A549 (cell line): ENCODE data around the gene RHOB. TPM values are rescaled to one million over a fixed set of nuclear protein-coding genes. Genes with fewer than 3 reads are reported as not detected.

ENCODE experiments used
- ATAC-seq, 2 experiments: fragments of 200-7000 bp in 1 of 2; fragments of >200 bp in 1 of 2; cut with Nextera tagmentation in 1 of 2; cut with Tn5 transposase in 1 of 2; 3 replicates each; pipeline versions ENCODE4 v1.8.0 to v1.9.1; 2018 to 2020; ENCODE audit warnings: mild to moderate bottlenecking in 1 of 2, moderate library complexity in 1 of 2
- CTCF ChIA-PET: fragments of 300-600 bp; sonication (Branson Sonifier 250); formaldehyde crosslinking; extraction: SDS; loops from one replicate; lab custom pipeline; 2021; ENCODE audit warnings: antibody characterized with exemption, inconsistent platforms; lab: Yijun Ruan, JAX
- POLR2A ChIA-PET: fragments of 350-600 bp; formaldehyde crosslinking; extraction: SDS; loops from one replicate; lab custom pipeline; 2021; ENCODE audit warnings: antibody characterized with exemption, inconsistent platforms; lab: Yijun Ruan, JAX
- DNase-seq, 2 experiments: peaks; one replicate each; pipeline versions ENCODE4 v3.0.0 to v3.0.0-alpha.2; 2011 to 2016; ENCODE audit warnings: low read depth in 1 of 2, low spot score in 1 of 2
- FAIRE-seq: peaks from 2 replicates; lab custom pipeline; 2011; peaks lifted over from hg19 to GRCh38; lab: Jason Lieb, UNC
- H3K27ac ChIP-seq, 2 experiments: fragments of >200 bp; sonication (Bioruptor Twin); formaldehyde crosslinking; 3 replicates each; pipeline ENCODE4 v1.5.1; 2016 to 2017
- H3K4me1 ChIP-seq: fragments of >200 bp; sonication (Bioruptor Twin); formaldehyde crosslinking; 3 replicates; pipeline ENCODE4 v1.6.1; 2016
- H3K4me2 ChIP-seq: fragments of >200 bp; sonication (Bioruptor Twin); formaldehyde crosslinking; 3 replicates; pipeline ENCODE4 v1.6.1; 2016
- H3K4me3 ChIP-seq: fragments of >200 bp; sonication (Bioruptor Twin); formaldehyde crosslinking; 3 replicates; pipeline ENCODE4 v1.5.1; 2016
- H3K9me3 ChIP-seq: fragments of >200 bp; sonication (Bioruptor Twin); formaldehyde crosslinking; 3 replicates; pipeline ENCODE4 v1.6.1; 2016
- ATOH8 ChIP-seq: fragments of 250-450 bp; sonication (Bioruptor Pico); IDR thresholded peaks from 2 replicates; pipeline ENCODE4 v1.5.0; 2020; ENCODE audit warnings: low read depth, mild to moderate bottlenecking, moderate library complexity
- BHLHE40 ChIP-seq: IDR thresholded peaks from 2 replicates; pipeline ENCODE4 v1.6.1; 2012; ENCODE audit warnings: low read depth, low read length, inconsistent platforms
- CHD2 ChIP-seq: fragments of 150-350 bp; IDR thresholded peaks from 2 replicates; pipeline ENCODE4 v1.6.1; 2014; ENCODE audit warnings: low read length; ENCODE audit not compliant: partially characterized antibody
- ESRRA ChIP-seq: fragments of 150-350 bp; IDR thresholded peaks from 2 replicates; pipeline ENCODE4 v1.6.1; 2014; ENCODE audit warnings: mild to moderate bottlenecking, low read length, borderline replicate concordance
- FOSL2 ChIP-seq, 2 experiments: fragments of 450-650 bp in 1 of 2; fragments of >200 bp in 1 of 2; sonication (Bioruptor Twin) in 1 of 2; formaldehyde crosslinking; IDR thresholded peaks; 2 replicates each; pipeline versions ENCODE4 v1.5.0 to v1.6.1; 2016 to 2020; ENCODE audit warnings: mild to moderate bottlenecking in 1 of 2, moderate library complexity in 1 of 2
- FOXS1 ChIP-seq: fragments of 250-450 bp; sonication (Bioruptor Pico); IDR thresholded peaks from 2 replicates; pipeline ENCODE4 v1.5.0; 2020; ENCODE audit warnings: mild to moderate bottlenecking, moderate library complexity
- HDAC2 ChIP-seq: fragments of 200-600 bp; sonication (generic); IDR thresholded peaks from 2 replicates; pipeline ENCODE4 v1.6.1; 2016
- HES2 ChIP-seq: fragments of >200 bp; sonication (Bioruptor Twin); formaldehyde crosslinking; IDR thresholded peaks from 2 replicates; pipeline ENCODE4 v1.6.1; 2016
- HOXA7 ChIP-seq: fragments of 250-450 bp; sonication (Bioruptor Pico); IDR thresholded peaks from 2 replicates; pipeline ENCODE4 v1.5.0; 2020; ENCODE audit warnings: mild to moderate bottlenecking, moderate library complexity
- HOXB13 ChIP-seq: fragments of 250-450 bp; sonication (Bioruptor Pico); IDR thresholded peaks from 2 replicates; pipeline ENCODE4 v1.5.0; 2020; ENCODE audit warnings: low read depth, mild to moderate bottlenecking, moderate library complexity
- JUNB ChIP-seq: fragments of >200 bp; sonication (Bioruptor Twin); formaldehyde crosslinking; IDR thresholded peaks from 2 replicates; pipeline ENCODE4 v1.6.1; 2016
- KDM1A ChIP-seq: fragments of 200-600 bp; sonication (generic); IDR thresholded peaks from 2 replicates; pipeline ENCODE4 v1.6.1; 2016; ENCODE audit warnings: low read depth, mild to moderate bottlenecking
- MYC ChIP-seq: IDR thresholded peaks from 2 replicates; pipeline ENCODE4 v1.6.1; 2012; ENCODE audit warnings: mild to moderate bottlenecking, inconsistent platforms, low read length, improper control_type of control experiment, borderline replicate concordance
- NFE2L2 ChIP-seq: fragments of 150-350 bp; conservative IDR thresholded peaks from 2 replicates; pipeline ENCODE4 v1.6.1; 2014; ENCODE audit warnings: low read length
- NPAS2 ChIP-seq: fragments of 250-450 bp; sonication (Bioruptor Pico); IDR thresholded peaks from 2 replicates; pipeline ENCODE4 v1.8.0; 2022; ENCODE audit warnings: mild to moderate bottlenecking, moderate library complexity, borderline replicate concordance
- PHF8 ChIP-seq: fragments of 200-600 bp; sonication (generic); IDR thresholded peaks from 2 replicates; pipeline ENCODE4 v1.6.1; 2016; ENCODE audit warnings: low read depth, mild to moderate bottlenecking, antibody characterized with exemption, moderate library complexity, borderline replicate concordance
- POLR2AphosphoS2 ChIP-seq: conservative IDR thresholded peaks from 2 replicates; pipeline ENCODE4 v1.6.1; 2012; ENCODE audit warnings: low read length, improper control_type of control experiment, inconsistent platforms
- RCOR1 ChIP-seq: fragments of 150-350 bp; IDR thresholded peaks from 2 replicates; pipeline ENCODE4 v1.6.1; 2014; ENCODE audit warnings: antibody characterized with exemption, low read length, low read depth
- SMC3 ChIP-seq: fragments of >200 bp; sonication (Bioruptor Twin); formaldehyde crosslinking; IDR thresholded peaks from 3 replicates; pipeline ENCODE4 v1.6.1; 2018; ENCODE audit warnings: inconsistent platforms
- SREBF2 ChIP-seq: fragments of 450-650 bp; IDR thresholded peaks from 2 replicates; pipeline ENCODE4 v1.6.1; 2014; ENCODE audit warnings: mild to moderate bottlenecking, moderate library complexity
- USF2 ChIP-seq: fragments of 450-650 bp; IDR thresholded peaks from 2 replicates; pipeline ENCODE4 v1.6.1; 2014; ENCODE audit warnings: antibody characterized with exemption
- ZNF302 ChIP-seq: fragments of 250-450 bp; sonication (Bioruptor Pico); IDR thresholded peaks from 2 replicates; pipeline ENCODE4 v1.9.0; 2021; ENCODE audit warnings: inconsistent platforms, mild to moderate bottlenecking, moderate library complexity
- ZSCAN20 ChIP-seq: fragments of 250-450 bp; sonication (Bioruptor Pico); IDR thresholded peaks from 2 replicates; pipeline ENCODE4 v1.8.0; 2022; ENCODE audit warnings: mild to moderate bottlenecking, moderate library complexity
- WGBS: methylation state at CpG from one replicate; pipeline ENCODE4 v1.1.6; 2017; ENCODE audit errors: missing lambda C conversion rate; 5-methylcytosine and 5-hydroxymethylcytosine counted together
- polyA plus RNA-seq, 4 experiments: library from polyadenylated mRNA; depleted of rRNA in 3 of 4; stranded (reverse); fragments of >200 nt; fragmentation: RNase III in 1 of 4; extraction: RNeasy Plus Mini Kit Qiagen cat#74134 plus additional on column Dnase treatment in 1 of 4; gene quantifications; 2 replicates in 3 of 4; 3 replicates in 1 of 4; pipeline ENCODE4 v1.2.3, GENCODE V29; 2011 to 2017
- TF ChIP-seq, protein P1 (sequence below): fragments of 150-350 bp; IDR thresholded peaks from 2 replicates; pipeline ENCODE4 v1.6.1; 2014; ENCODE audit warnings: low read depth, mild to moderate bottlenecking, low read length
- TF ChIP-seq, protein P2 (sequence below): fragments of >200 bp; sonication (Bioruptor Twin); formaldehyde crosslinking; IDR thresholded peaks from 3 replicates; pipeline ENCODE4 v1.6.1; 2016
- TF ChIP-seq, protein P3 (sequence below): IDR thresholded peaks from 2 replicates; pipeline ENCODE4 v1.6.1; 2012; ENCODE audit warnings: low read depth, borderline replicate concordance

Gene RHOB
- polyA plus RNA-seq, 2 of the 4 experiments (the other 2 are of a cell fraction) = 84.5 to 157 TPM

DNA sequence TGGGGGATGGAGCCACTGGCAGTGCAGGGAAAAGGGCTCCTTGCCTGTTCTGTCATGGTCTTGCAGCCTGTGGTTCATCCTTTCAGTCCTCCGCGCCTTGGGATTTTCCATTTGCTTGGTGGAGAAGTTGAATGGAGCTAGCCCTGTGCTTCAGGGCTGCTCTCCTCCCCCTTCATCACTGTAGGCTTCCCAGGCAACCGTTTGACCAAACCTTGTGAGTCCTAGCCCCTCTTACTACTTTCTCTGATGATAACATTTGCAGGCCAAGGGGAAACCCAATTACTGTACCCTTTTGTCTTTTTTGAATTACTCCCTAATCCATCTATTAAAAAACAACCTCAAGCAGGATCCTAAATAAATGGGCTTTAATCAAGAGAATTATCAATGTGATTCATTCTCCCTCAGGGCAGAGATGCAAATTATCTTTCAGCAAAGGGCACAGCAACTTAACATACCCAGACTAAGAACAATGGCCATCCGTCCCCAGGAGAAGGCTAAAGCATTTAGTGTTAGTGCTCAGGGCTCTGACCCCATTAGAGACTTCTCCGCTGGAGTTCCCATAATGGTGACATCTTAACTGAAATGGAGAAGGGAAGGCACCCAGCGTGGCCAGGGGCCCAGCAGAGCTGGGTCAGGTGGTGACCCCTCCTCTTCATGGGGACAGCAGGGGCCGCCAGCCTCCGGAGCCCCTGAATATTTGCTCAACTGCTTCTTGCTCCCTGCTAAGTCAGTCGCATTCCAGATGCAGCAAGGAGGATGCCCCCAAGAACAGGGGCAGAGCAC lies 40.7 kb downstream of the RHOB start:
- FAIRE-seq (no peak), ATAC-seq (no peak; a peak in 2 of 6 replicates), DNase-seq (no peak)
- Histone ChIP-seq H3K27ac (peak overlapping the region in 1 of 2 experiments; percentile 38; a peak in 2 of 6 replicates), H3K4me1 (peaks cover 12% of the 10 kb centered on the region), H3K4me3 (no peak overlapping the region), H3K9me3 (no peaks in the 10 kb centered on the region), H3K4me2 (no peak overlapping the region)
- CTCF ChIA-PET = no interaction called here
- POLR2A ChIA-PET = interaction anchor here (3.5 kb wide), 1 partner anchor 40 kb away, joined by 13 read pairs; the partner anchor contains the start of gene RHOB
- no peak for TF ChIP-seq BHLHE40
- no peak for TF ChIP-seq NPAS2 (CRISPR knock-in tag)
- TF ChIP-seq ZNF302 = no peak
- no peak for TF ChIP-seq HES2
- no peak for TF ChIP-seq FOXS1 (CRISPR knock-in tag)
- TF ChIP-seq SREBF2 = no peak
- no peak for TF ChIP-seq JUNB
- TF ChIP-seq HDAC2 = no peak
- TF ChIP-seq FOSL2 (IDR thresholded peaks at IDR 0.05) = no peak
- TF ChIP-seq FOSL2 (CRISPR knock-in tag; IDR thresholded peaks at IDR 0.05) = no peak
- TF ChIP-seq KDM1A = no peak
- no peak for TF ChIP-seq USF2
- no peak for TF ChIP-seq PHF8
- TF ChIP-seq NFE2L2 = no peak
- 66% methylated on average over 9 of the region's 9 CpGs for WGBS

- no peak for TF ChIP-seq ESRRA
- TF ChIP-seq POLR2AphosphoS2 = no peak
- no peak for TF ChIP-seq NPAS2 (CRISPR knock-in tag)
- no peak for TF ChIP-seq ATOH8 (CRISPR knock-in tag)
- TF ChIP-seq HOXA7 (CRISPR knock-in tag) = no peak
- no peak for TF ChIP-seq HOXB13 (CRISPR knock-in tag)
- no peak for TF ChIP-seq CHD2
- no peak for TF ChIP-seq MYC
- no peak for TF ChIP-seq PHF8
- TF ChIP-seq, protein P1, sequence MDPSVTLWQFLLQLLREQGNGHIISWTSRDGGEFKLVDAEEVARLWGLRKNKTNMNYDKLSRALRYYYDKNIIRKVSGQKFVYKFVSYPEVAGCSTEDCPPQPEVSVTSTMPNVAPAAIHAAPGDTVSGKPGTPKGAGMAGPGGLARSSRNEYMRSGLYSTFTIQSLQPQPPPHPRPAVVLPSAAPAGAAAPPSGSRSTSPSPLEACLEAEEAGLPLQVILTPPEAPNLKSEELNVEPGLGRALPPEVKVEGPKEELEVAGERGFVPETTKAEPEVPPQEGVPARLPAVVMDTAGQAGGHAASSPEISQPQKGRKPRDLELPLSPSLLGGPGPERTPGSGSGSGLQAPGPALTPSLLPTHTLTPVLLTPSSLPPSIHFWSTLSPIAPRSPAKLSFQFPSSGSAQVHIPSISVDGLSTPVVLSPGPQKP = no peak
- TF ChIP-seq, protein P2, sequence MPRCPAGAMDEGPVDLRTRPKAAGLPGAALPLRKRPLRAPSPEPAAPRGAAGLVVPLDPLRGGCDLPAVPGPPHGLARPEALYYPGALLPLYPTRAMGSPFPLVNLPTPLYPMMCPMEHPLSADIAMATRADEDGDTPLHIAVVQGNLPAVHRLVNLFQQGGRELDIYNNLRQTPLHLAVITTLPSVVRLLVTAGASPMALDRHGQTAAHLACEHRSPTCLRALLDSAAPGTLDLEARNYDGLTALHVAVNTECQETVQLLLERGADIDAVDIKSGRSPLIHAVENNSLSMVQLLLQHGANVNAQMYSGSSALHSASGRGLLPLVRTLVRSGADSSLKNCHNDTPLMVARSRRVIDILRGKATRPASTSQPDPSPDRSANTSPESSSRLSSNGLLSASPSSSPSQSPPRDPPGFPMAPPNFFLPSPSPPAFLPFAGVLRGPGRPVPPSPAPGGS = no peak
- no peak for TF ChIP-seq SMC3
- TF ChIP-seq, protein P3, sequence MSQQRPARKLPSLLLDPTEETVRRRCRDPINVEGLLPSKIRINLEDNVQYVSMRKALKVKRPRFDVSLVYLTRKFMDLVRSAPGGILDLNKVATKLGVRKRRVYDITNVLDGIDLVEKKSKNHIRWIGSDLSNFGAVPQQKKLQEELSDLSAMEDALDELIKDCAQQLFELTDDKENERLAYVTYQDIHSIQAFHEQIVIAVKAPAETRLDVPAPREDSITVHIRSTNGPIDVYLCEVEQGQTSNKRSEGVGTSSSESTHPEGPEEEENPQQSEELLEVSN = no peak
- no peak for TF ChIP-seq HDAC2
- TF ChIP-seq RCOR1 = no peak
- no peak for TF ChIP-seq BHLHE40
- no peak for TF ChIP-seq ZSCAN20
- WGBS = 63% methylated on average over 8 of the region's 9 CpGs
- Histone ChIP-seq H3K4me1 (peaks cover 13% of the 10 kb centered on the region), H3K4me2 (no peak overlapping the region), H3K4me3 (no peak overlapping the region), H3K9me3 (no peaks in the 10 kb centered on the region), H3K27ac (peak overlapping the region in 1 of 2 experiments; percentile 38; a peak in 3 of 6 replicates)
- ATAC-seq (peak; percentile 19 to 28; a peak in 4 of 6 replicates), DNase-seq (no peak), FAIRE-seq (no peak)
- POLR2A ChIA-PET = interaction anchor here (3.5 kb wide), 1 partner anchor 41 kb away, joined by 13 read pairs; the partner anchor contains the start of gene RHOB
- CTCF ChIA-PET = interaction anchor here (1.3 kb wide), 1 partner anchor 11 kb away, joined by 4 read pairs; no protein-coding TSS in a partner anchor
Observed at GRCh38 chr2:20488201-20488641, 41.3 kb downstream of the RHOB start.
